Measurements from ENCODE around the gene KCNJ10.

Gene KCNJ10

GRCh38 chr1:160099716-160100375, 29.9 kb upstream of the KCNJ10 start:
- DNase-seq (ENCODE audit: low read depth, low spot score): no peak

DNA sequence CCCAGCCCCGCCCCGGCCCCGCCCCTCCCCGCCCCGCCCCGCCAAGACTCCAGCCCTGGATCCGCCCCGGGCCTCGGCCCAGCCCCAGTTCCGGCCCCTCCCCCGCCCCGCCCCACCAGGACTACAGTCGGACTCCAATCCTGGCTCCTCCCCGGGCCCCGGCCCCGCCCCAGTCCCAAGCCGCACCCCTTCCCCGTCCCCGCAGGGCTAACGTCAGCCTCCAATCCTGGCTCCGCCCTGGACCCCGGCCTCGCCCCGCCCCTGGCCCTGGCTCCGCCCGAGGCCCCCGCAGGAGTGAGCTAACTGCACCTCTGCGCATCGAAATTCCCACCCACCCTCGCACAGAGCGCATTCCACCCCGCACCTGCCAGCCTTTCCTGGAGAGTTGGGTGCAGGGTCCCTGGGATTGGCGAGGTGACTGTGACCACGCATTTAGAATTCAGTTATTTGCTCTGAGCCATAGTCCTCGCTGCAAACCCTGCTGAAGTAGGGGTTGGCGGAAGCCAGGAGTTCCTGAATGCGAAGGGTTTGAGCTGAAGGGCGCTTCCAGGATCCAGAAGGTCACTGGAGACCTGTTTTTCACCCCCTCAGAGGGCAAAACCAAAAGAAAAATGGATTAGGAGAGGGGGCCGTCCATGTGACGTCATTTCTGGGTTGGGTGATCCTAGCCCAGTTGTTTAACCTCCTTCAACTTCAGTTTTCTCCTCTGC, 29.0 kb upstream of the KCNJ10 start:
- peak; percentile 98 for DNase-seq (ENCODE audit: low read depth, low spot score)

GRCh38 chr1:160097911-160098851, 28.2 kb upstream of the KCNJ10 start, which contains the start of gene IGSF8:
IGSF8 (minus strand) TSS chr1:160098619; CDS start chr1:160098472, 147 bp downstream.
- DNase-seq (ENCODE audit: low read depth, low spot score): peak; percentile 91

DNA sequence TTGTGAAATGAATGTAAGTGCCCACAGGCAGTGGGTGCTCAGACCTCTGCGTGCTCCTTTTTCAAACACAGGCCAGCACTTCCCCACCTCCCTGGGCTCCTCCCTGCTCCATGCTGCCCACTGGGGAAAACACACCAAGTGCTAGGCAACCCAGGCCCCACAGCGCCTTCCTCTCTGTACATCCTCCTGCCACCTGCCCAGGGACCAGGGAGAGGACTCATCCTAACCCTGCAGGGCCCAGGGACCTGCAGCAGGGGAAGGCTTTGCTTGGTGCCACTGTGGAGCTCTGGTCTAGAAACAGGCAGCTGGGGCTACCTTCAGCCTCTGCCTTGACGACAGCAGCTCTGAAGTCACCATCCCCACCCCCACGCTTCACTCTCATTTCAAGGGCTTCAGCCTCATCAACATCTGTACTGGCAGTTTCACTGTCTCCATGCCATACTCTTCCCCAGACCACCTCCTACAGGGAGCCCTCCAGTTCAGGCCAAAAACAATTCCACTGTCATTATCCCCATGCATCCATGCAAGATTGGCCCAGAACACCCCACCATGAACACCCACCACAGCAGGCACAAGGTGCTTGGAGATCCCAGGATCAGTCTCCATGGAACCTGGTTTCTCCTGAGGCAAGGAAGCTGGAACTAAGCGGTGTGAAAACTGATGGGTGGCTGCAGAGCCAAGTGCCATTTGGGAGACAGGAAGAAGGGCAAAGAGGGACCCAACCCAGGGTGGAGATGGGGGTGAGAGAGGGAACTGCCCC, 27.4 kb upstream of the KCNJ10 start:
- no peak for DNase-seq (ENCODE audit: low read depth, low spot score)

GRCh38 chr1:160096274-160097116, 26.5 kb upstream of the KCNJ10 start:
- no peak for DNase-seq (ENCODE audit: low read depth, low spot score)

- no peak for DNase-seq (ENCODE audit: low read depth, low spot score)
These were observed 25.6 kb upstream of the KCNJ10 start for GRCh38 chr1:160095382-160096105.

- DNase-seq (ENCODE audit: low read depth, low spot score): no peak
These were observed 24.8 kb upstream of the KCNJ10 start for GRCh38 chr1:160094806-160095205.

DNA sequence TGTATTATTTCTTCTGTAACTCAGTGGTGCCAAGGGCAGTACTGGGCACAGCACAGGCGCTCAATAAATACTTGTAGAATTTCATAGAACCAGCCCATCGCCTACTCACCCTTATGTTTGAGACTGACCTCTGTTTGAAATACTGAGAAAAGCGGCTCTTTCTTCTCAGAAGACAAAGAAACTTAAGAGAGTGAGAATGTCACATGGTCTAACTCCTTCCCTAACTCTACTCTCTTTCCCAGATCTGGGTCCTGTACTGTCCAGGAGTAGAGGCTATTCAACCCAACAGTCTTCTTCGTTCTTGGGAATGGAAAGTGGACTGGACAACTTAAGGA, 24.3 kb upstream of the KCNJ10 start:
- no peak for DNase-seq (ENCODE audit: low read depth, low spot score)

- no peak for DNase-seq (ENCODE audit: low read depth, low spot score)
These were observed 23.8 kb upstream of the KCNJ10 start for GRCh38 chr1:160093624-160094290.

DNA sequence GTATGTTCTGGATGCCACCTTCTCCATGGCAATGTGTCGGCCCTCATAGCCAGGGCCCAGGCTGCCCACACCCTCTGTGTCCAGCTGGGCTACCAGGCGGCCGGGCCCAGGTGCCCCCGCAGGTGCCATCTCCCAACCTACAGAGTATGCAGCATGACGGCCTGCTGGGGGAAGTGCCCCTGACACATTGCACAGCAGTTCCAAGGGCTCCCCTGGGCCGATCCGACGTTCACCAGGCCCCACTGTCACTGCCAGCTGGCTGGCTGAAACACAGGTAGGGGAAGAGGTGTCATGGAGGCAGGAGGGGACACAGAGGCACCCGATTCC, 23.1 kb upstream of the KCNJ10 start:
- no peak for DNase-seq (ENCODE audit: low read depth, low spot score)

GRCh38 chr1:160092366-160093068, 22.6 kb upstream of the KCNJ10 start:
- no peak for DNase-seq (ENCODE audit: low read depth, low spot score)

DNA sequence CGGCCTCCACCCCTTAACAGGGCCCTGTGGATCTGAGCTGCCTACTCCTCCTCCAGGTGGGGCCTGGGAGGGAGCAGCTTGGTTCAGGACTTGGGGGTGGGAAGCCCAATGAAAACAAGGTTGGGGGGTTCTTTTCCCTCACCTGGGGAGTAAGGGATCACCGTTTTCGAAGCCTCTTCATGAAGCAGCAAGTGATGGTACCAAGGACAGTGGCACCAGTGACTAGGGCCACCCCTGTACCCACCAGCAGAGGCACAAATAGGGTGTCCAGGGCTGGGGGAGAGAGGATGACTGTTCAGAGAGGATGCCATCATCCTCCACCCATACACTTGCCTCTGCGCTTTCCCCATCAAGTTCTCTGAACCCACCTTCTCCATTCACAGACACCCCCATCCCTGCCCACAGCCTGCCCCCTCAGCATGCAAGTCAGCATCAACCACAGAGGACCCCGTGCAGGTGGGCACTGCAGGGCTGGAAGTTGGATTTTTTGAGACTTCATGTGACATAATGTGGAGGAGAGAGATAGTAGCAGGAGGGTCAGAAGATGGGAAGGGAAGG, 21.8 kb upstream of the KCNJ10 start:
- DNase-seq (ENCODE audit: low read depth, low spot score): no peak

DNA sequence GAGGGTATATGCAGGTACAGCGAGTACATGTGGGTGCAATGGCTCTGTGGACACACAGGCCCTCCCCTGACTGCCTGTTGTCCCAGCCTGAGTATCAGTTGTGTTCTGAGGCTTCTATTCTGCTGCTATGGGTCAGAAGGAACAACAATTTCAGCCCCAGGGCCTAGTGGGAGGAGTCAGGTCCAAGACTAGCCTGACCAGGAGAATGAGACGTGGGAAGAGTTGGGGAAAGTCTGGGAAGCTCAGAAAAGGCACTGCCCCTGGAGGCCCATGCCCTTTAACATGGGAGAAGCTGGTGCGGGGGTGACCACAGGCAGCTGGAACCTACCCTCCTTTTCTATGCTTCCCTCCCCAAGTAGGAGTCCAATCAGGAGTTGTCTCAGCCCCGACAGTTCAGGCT, 20.8 kb upstream of the KCNJ10 start:
- no peak for DNase-seq (ENCODE audit: low read depth, low spot score)

DNA sequence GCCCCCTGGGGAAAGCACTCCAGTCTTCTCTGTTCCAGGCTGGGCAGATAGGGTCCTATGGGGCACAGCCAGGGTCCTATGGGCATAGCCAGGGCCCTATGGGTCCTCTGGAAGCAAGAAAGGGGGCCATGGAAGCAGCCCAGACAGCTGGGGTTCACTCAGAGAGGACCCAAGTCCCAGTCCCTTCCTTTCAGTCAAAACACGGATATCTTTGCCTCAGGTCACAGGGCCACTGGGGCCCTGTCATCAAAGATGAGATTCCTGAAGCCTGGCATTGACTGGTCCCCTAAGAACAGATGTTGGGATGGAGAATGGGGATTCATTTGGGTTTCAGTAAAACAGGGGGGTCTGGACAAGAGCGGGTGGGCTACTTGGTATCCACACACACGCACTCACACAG, 19.9 kb upstream of the KCNJ10 start:
- no peak for DNase-seq (ENCODE audit: low read depth, low spot score)

GRCh38 chr1:160087118-160087662, 17.2 kb upstream of the KCNJ10 start:
- DNase-seq (ENCODE audit: low read depth, low spot score): no peak

DNA sequence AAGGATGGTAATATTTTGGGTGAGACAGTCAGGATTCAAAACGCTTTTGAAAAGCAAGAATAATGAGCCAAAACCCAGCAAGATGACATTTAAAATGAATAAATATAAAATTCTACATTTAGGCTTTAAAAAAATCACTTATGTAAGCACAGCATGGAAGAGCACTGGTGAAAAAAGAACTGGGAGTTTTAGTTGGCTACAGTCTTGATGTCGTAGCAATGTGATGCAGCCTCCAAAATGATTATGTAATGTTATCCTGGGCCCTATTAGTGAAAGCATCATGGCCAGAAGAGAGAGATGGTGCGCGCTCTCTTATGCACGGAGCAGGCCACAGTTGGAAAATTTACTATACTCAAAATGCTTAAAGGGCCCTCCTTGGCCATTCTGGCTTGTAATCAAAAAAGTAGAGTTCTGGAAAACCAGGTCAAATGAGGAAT, 16.5 kb upstream of the KCNJ10 start:
- no peak for DNase-seq (ENCODE audit: low read depth, low spot score)

GRCh38 chr1:160085686-160086455, 15.9 kb upstream of the KCNJ10 start:
- DNase-seq (ENCODE audit: low read depth, low spot score): peak; percentile 87

Measured in astrocyte of the hippocampus (primary cell).